Colonic mucosa (tissue), 4 donors: ENCODE data around the gene CAMK1D. TPM values are rescaled to one million over a fixed set of nuclear protein-coding genes. Genes with fewer than 3 reads are reported as not detected.

ENCODE experiments used
- DNase-seq: peaks from one replicate; pipeline ENCODE4 v3.0.0-alpha.2; 2020
- H3K27ac ChIP-seq: fragments of 200-600 bp; one replicate; pipeline ENCODE4 v1.8.0; 2021
- H3K27me3 ChIP-seq: fragments of 200-600 bp; one replicate; pipeline ENCODE4 v1.8.0; 2021
- H3K36me3 ChIP-seq: fragments of 200-600 bp; one replicate; pipeline ENCODE4 v1.8.0; 2021
- H3K4me1 ChIP-seq: fragments of 200-600 bp; one replicate; pipeline ENCODE4 v1.8.0; 2021; ENCODE audit warnings: mild to moderate bottlenecking
- H3K4me3 ChIP-seq: fragments of 200-600 bp; one replicate; pipeline ENCODE4 v1.8.0; 2021
- H3K9ac ChIP-seq, 2 donors: one replicate each; pipeline ENCODE4 v1.7.0; 2013; ENCODE audit warnings: control low read depth in 2 of 2, low read depth in 2 of 2, low read length in 2 of 2
- H3K9me3 ChIP-seq: fragments of 200-600 bp; one replicate; pipeline ENCODE4 v1.8.0; 2021
- intact Hi-C: fragments of 100-400 bp; cut with DNase I; formaldehyde crosslinking; loops from one replicate; pipeline ENCODE4 v1.14.1; 2022
- total RNA-seq, 2 donors: library from RNA; stranded (reverse); fragmentation: NEBNext Ultra II Directional in 1 of 2; extraction: Animal tissue kit (Norgen Biotek cat#: 25700) in 1 of 2; gene quantifications; one replicate each; pipeline ENCODE4 v1.2.1, GENCODE V29; 2021
- TF ChIP-seq, protein P1 (sequence below): fragments of 200-600 bp; IDR thresholded peaks from one replicate; pipeline ENCODE4 v1.8.0; 2022; ENCODE audit warnings: antibody characterized with exemption, mild to moderate bottlenecking
- donor health status: healthy.
- donor health status: DM: no; HTN: no; CAD: no.
- donor health status: DM: no; HTN: no; CAD: no.

CAMK1D gene
- total RNA-seq, 2 donors from 2014 or later, result 21.3 to 29.7 TPM

GRCh38 chr10:12380999-12381398 lies 31.7 kb downstream of the CAMK1D start:
- TF ChIP-seq, protein P1, sequence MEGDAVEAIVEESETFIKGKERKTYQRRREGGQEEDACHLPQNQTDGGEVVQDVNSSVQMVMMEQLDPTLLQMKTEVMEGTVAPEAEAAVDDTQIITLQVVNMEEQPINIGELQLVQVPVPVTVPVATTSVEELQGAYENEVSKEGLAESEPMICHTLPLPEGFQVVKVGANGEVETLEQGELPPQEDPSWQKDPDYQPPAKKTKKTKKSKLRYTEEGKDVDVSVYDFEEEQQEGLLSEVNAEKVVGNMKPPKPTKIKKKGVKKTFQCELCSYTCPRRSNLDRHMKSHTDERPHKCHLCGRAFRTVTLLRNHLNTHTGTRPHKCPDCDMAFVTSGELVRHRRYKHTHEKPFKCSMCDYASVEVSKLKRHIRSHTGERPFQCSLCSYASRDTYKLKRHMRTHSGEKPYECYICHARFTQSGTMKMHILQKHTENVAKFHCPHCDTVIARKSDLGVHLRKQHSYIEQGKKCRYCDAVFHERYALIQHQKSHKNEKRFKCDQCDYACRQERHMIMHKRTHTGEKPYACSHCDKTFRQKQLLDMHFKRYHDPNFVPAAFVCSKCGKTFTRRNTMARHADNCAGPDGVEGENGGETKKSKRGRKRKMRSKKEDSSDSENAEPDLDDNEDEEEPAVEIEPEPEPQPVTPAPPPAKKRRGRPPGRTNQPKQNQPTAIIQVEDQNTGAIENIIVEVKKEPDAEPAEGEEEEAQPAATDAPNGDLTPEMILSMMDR, result no peak
- Histone ChIP-seq H3K9ac (no peak overlapping the region), H3K4me1 (peaks cover 4% of the 10 kb centered on the region), H3K27me3 (no peaks in the 10 kb centered on the region), H3K36me3 (no peaks in the 10 kb centered on the region), H3K9me3 (no peaks in the 10 kb centered on the region), H3K27ac (no peak overlapping the region), H3K4me3 (no peak overlapping the region)
- intact Hi-C loops, result no loop called here
- peak; percentile 36 for DNase-seq

- Histone ChIP-seq H3K27ac (no peak overlapping the region), H3K36me3 (no peaks in the 10 kb centered on the region), H3K27me3 (no peaks in the 10 kb centered on the region), H3K9me3 (no peaks in the 10 kb centered on the region), H3K4me1 (peaks cover 4% of the 10 kb centered on the region), H3K4me3 (no peak overlapping the region), H3K9ac (no peak overlapping the region)
- DNase-seq, result no peak
- intact Hi-C loops, result no loop called here
- TF ChIP-seq, protein P1, result no peak
These were observed 32.3 kb downstream of the CAMK1D start for GRCh38 chr10:12381536-12382156.

DNA sequence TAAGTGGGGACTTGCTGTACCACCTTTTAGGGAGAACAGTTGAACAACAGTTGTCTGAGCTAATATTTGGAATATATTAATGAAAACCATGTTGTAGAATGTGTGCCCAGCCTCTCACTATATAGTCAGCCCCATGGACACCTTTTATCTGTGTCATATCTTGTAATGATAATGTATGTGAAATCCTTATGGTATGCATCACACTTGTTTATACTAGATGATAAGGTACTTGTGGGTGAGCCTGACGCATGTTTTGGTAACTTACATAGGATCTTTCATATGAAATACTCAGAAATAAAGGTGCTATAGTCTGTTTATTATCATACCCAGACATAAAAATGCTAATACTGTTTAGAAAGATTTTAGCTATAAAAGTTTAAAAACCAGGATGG lies 32.8 kb downstream of the CAMK1D start:
- intact Hi-C loops, result no loop called here
- no peak overlapping the region for H3K4me3 ChIP-seq

DNA sequence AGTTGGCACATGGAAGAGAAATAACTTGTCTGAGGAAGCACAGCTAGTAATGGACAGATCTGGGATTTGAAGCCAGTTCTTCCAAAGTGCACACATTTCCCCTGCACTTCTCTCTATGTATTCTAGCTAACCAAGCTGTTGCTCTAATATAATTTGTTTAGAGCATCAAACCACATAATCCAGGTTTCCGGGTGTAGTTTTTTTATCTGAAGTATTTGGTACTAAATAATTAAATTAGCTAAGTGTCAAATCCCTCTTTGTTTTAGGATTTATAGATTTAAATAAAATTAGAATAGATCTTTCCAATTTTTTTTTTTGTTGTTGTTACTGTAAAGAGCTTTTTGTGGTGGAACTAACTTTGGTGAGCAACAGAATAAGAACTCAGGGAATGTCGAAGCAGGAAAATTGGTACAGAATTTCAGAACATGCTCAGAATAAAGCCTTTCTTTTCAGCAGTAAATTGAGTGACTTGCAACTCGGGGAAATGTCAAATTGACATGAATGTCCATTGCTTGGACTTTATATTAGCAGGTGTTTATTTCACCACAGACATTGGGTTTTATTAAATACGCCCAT lies 33.7 kb downstream of the CAMK1D start:
- no peaks in the 10 kb centered on the region for H3K9me3 ChIP-seq
- intact Hi-C loops, result no loop called here
- TF ChIP-seq, protein P1, result no peak
- H3K36me3 ChIP-seq, result no peaks in the 10 kb centered on the region
- no peak overlapping the region for H3K9ac ChIP-seq
- H3K27ac ChIP-seq, result no peak overlapping the region
- no peaks in the 10 kb centered on the region for H3K27me3 ChIP-seq
- DNase-seq, result no peak
- H3K4me3 ChIP-seq, result no peak overlapping the region
- peaks cover 4% of the 10 kb centered on the region for H3K4me1 ChIP-seq

More for the DNA sequence above, 32.8 kb downstream of the CAMK1D start:
- no peak for DNase-seq
- H3K9me3 ChIP-seq, result no peaks in the 10 kb centered on the region
- no peaks in the 10 kb centered on the region for H3K36me3 ChIP-seq
- H3K27me3 ChIP-seq, result no peaks in the 10 kb centered on the region
- H3K4me1 ChIP-seq, result peaks cover 4% of the 10 kb centered on the region
- no peak overlapping the region for H3K9ac ChIP-seq
- TF ChIP-seq, protein P1, result no peak
- no peak overlapping the region for H3K27ac ChIP-seq

DNA sequence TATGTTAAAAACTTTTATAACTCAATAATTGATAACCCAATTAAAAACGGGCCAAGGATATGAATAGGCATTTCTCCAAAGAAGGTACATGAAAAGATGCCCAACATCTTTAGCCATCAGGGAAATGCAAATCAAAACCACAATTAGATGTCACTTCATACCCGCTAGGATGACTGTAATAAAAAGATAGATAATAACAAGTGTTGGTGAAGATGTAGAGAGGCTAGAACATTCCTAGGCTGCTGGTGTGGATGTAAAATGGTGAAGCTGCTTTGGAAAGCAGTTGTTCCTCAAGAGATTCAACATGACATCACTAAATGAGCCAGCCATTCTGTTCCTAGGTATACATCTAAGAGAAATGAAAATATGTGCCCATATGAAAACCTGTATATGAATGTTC lies 35.6 kb downstream of the CAMK1D start:
- Histone ChIP-seq H3K4me3 (no peak overlapping the region), H3K27ac (no peak overlapping the region), H3K9ac (no peak overlapping the region), H3K9me3 (no peaks in the 10 kb centered on the region), H3K36me3 (no peaks in the 10 kb centered on the region), H3K27me3 (no peaks in the 10 kb centered on the region), H3K4me1 (peaks cover 4% of the 10 kb centered on the region)
- DNase-seq, result no peak
- TF ChIP-seq, protein P1, result no peak
- intact Hi-C loops, result no loop called here
